HG03108 (cell line): ENCODE measurements around the gene RMDN2.

Source experiments
- ATAC-seq: cut with Tn5 transposase; IDR thresholded peaks from one replicate; pipeline ENCODE4 v1.9.1; 2021; ENCODE audit warnings: moderate library complexity; ENCODE audit not compliant: unreplicated experiment

Gene RMDN2

DNA sequence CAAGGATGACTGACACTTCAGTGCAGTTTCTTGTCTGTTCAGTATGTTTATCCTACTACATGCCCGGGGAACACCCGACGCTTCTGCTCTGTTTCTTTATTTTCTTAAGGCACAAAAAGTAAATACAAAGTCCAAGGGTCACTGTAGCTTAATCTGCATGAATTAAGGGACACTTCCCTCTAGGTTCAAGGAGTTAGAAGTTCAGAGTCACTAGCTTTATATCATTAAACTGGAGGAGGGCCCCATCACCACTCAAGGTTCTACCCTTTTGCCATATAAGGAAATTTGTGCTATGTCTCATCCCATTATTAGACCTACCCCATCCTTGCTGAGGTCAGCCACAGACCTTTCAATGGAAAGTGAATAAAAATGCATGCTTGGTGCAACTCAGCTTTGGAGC, 27.6 kb upstream of the RMDN2 start:
- no peak for ATAC-seq

DNA sequence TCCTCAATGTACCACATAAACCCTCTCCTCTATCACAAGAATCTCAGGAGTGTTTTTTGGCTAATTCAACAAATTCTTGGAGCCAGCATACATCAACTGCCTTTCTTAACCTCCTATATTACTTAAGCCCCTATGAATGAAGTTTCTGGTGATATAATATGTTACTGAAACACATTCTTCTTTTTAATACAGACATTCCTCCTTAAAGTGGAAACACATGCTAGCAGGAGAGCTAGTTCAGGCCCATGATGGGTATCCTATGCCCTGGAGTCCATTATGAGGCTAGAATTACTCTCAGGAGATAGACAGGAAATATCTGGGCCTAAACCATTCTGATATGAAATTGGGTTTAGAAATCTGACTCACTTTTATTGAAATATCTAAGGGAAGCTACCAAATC, 26.6 kb upstream of the RMDN2 start:
- ATAC-seq, result no peak

DNA sequence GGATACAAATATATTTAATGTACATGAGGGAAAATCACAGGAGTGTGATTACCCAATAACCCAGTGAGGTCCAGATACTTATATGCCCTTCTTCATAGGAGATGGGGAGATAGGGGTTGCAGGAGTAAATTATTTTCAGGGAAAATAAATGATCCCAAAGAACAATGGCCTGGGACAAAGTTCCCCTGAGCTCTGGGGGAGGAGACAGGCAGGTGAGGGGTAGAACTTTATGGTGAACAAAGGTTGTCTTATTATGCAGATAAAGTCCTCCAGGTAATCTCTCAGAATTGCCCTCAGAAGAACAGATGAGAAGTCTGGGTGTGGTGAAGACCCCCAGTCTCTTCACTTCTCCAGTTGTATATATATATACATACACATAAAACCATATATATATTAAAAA, 22.1 kb upstream of the RMDN2 start:
- no peak for ATAC-seq

DNA sequence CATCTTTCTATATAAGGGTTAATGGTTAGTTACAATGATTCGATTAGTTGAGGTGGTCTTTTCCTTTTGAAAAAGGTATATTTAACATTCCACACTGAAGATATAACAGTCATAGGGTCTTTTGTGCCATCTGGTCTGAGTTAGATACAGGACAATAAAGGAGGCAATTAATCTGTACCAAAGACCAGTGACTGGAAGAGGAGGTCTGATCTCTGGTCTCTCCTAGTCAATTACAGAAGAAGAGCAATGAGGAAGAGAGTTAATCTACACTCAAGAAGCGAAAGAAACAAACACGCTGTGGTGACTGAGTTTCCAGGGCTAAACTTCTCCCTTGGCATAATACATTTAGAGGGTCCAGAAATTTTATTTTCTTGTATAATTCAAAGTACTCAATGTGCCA, 20.7 kb upstream of the RMDN2 start:
- ATAC-seq, result no peak

DNA sequence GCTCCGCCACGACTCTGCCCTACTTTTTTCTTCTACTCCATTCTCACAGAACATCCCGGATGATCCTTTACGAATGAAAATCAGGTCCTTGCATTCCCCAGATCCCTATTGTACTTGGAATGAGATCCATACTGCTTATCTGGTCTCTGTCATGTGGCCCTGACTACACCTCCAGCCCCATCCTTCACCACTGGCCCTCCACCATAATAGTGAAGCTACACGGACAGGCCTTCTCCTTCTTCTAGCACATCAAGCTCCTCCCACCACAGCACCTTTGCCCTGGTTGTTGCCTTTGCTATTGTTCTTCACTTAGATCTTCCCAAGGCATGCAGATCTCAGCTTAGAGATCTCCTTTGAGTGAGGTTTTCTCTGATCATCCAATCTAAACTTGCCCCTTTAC, 20.1 kb upstream of the RMDN2 start:
- no peak for ATAC-seq

DNA sequence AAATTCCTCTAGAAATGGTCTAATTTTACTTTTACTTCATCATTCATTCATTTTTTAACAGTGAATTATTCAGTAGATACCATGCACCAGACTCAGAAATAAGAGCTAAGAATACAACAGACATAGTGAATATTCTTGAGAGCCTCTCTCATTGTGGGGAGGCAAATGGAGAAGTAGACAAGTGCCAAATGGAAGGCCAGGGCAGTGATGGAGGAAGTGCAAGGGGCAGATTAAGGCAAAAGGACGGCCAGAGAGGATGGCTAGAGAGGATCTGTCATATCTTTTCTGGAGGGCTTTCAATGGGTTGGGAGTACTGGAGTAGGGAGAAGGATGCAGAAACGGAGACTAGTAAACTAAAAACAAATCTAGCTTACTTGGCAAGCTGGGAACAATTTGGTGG, 19.0 kb upstream of the RMDN2 start:
- ATAC-seq, result no peak

DNA sequence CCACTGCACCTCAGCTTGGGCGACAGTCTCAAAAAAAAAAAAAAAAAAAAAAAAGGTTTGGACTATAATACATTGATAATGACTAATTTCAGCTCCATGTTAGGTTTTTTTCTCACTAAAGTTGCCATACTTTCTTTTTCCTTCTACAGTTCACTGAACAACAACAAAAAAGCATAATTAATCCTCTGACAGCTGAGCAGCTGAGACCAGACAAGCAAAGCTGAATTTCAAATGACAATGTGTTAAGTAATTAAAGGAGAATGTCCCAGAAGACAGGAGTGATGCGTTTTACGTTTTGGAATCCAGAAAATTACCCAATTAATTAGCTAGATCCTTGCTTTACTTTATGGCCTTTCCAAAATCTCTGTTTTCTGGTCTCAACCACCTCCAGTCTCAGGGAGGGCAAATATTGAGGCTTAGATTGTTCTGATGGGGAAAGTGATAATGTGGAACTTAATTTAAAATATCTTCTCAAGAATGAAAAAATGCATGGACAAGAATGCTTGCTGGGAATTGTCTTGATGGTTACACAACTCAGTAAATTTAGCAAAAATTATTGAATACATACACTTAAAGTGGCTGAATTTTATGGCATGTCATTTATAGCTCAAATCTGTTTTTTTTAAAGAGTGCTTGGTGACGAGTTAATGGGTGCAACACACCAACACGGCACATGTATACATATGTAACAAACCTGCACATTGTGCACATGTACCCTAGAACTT, 17.4 kb upstream of the RMDN2 start:
- ATAC-seq, result no peak

DNA sequence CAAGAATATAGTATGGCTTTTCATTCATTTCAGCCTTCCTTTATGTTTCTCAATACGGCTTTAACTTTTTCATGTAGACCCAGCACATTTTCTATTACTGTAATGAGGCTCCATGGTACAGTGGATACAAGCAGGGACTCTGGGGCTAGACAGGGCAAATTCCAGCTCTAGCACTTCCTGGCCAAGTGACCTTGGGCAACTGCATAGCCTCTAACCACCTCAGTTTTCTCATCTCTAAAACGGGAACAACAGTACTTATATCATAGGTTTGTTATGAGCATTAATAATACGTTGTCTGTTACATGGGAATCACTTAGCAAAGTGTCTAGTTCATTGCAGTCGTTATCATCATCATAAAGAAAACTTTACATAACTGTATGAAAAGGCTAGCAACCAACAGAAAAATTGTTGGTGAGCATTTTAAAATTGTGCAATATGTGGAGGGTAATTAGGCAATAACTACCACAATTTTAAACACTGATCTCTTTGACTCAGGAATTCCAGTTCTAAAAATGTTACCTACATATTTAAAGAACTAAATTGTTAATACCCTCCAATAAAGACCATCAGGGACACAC, 13.7 kb upstream of the RMDN2 start:
- no peak for ATAC-seq

DNA sequence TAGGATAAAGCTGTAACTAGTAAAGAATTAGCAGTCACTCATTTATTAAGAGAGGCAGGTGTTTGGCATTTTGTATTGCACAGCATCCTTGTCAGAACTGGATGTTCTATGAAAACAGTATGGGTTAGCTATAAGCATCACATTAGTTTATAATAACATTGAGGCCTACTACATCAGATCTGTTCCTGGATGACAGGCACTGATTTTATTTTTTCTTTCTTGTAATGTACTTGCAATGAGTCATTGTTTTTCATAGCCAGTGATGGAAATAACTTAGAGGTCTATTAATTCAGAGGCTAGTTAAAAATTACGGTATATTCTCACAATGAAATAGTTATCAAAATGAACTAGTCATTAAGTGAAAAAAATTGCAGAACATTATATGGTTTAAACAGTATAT, 13.0 kb upstream of the RMDN2 start:
- ATAC-seq, result no peak

DNA sequence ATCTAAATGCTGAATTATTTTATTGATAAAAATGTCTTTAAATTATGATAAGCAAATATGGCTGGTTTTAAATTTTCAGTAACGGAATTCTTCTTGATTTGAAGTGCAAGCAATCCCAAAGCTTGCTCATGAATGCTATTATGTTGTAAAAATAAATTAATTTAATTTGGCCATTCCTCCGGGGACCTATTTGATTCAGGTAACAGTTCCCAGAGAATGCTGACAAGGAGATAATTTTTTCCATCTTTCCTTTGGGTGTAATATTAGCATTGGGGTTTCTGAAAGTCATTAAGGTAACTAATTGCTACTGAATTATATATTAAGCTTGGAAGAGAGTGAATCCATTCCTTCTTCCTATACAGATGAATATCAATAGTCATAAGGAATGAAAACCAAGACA, 12.5 kb upstream of the RMDN2 start:
- no peak for ATAC-seq

DNA sequence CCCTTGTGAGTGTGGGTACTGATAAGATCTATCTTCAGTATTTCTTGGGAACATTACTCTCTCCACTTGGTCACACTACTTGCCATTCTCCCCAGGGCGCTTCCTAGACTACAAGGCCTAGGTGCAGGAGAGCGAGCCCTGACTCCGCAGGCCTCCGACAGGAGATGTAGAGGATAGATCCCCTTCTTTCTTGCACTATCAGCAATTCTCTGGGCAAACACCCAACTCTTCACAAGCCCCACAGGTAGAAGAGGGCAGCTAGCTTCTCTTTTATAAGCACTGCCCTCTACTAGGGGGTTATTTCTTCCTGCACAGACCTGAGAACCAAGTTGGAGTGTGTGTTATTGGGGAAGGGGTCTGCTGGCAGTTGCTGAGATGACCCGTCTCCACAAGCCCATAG, 10.7 kb upstream of the RMDN2 start:
- no peak for ATAC-seq

DNA sequence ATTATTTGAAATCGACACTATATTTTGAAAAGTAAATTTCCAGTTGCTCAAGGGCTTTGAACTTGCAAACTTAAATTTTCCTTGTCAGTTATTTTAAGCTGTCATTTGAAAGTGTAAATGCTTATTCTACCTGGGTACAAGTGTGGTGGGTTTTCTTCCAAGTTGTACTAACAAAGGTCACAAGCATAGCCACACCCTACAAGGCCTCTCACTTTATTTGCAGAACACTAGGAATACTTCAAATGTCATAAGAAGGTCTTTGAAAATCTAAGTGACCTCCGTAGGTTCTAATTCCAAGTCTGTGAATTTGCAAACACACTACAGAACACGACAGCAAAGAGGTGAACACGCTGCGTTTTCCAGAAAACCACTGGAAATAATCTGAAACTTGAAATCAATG, 9.3 kb upstream of the RMDN2 start:
- ATAC-seq, result no peak

DNA sequence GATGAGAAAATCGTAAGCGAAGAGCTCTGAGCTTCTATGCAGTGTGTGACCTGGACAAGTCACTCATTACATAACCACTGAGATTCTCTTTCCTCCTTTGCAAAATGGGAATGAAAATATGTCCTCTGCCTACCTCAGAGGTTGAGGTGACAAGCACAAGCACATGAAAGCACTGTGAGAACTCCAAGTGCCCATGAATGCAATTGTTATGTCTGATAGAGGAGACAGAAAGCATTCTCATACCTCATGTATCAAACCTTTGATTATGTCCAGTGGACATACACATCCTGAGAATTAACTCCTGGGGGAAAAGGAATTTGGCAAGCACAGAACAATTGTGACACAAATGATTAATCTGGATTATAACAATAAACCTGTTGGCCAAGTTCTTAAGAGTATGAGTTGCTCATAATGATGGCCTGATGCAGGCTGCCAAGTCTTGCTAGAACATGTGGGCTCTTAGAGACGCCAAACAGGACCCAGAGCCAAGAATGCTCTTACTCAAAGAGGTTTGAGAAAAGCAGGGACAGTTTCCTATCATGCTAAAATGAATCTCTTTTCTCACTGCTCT, 8.5 kb upstream of the RMDN2 start:
- ATAC-seq, result no peak

DNA sequence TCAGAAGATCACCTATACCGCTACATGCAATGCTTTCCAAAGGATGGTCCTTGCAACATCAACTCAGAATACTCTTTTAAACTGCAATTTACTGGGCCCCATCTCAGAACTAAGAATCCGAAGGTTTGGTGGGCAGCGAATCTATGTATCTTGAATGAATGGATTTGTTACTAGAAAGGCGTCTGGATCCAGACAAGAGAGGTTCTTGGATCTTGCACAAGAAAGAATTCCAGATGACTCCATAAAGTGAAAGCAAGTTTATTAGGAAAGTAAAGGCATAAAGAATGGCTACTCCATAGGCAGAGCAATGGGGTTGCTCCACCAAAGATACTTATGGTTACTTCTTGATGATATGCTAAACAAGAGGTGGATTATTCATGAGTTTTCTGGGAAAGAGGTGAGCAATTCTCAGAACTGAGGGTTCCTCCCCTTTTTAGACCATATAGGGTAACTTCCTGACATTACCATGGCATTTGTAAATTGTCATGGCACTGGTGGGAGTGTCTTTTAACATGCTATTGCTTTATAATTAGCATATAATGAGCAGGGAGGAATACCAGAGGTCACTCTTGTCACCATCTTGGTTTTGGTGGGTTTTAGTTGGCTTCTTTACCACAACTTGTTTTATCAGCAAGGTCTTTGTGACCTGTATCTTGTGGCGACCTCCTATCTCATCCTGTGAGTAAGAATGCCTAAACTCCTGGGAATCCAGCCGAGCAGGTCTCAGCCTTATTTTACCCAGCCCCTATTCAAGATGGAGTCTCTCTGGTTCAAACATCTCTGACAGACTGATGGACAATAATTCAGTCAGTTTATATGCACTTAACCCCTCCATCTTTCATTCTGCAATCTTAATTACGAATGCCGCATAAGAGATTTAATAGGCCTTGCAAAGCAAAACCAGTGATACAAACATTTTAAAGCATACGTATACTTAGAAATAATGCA, 7.5 kb upstream of the RMDN2 start:
- ATAC-seq, result no peak

DNA sequence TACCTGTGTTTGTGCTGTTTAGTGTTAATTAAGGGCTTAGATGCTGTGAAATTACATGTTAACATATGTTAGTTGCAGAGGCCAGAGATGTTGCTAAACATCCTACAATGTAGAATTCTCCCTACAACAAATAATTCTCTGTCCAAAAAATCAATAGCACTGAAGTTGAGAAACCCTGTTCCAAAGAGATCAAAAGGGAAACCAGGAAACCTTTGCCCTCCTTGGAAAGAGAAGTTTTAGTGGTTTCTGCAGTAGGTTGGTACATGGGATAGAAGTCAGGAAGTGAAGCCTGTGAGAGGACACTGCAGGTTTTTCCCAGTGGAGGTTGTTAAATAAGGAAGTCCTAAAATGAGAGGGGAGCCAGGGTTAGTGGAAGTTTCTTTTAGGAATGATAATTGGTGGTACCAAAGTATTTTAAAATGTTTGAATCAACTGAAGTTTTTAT, 6.3 kb upstream of the RMDN2 start:
- no peak for ATAC-seq

DNA sequence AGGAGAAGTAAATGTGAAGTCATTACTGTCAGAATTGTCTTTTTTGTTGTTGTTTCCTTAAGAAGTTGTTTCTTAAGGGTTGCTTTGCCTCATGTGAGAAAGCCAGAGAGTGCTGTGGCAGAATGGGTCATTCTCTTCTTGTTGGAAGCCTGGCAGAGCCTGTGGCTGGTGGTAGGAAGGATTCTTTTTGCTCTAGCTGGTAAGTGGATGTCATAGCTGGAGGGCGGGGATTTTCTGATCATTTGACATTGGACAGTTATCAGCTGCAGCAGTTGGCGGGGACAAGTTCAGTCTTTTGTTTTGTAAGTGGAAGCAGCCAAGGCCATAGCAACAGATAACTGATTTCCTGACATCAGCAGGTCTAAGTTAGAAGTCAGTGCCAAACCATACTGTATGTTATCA, 5.5 kb upstream of the RMDN2 start:
- no peak for ATAC-seq

DNA sequence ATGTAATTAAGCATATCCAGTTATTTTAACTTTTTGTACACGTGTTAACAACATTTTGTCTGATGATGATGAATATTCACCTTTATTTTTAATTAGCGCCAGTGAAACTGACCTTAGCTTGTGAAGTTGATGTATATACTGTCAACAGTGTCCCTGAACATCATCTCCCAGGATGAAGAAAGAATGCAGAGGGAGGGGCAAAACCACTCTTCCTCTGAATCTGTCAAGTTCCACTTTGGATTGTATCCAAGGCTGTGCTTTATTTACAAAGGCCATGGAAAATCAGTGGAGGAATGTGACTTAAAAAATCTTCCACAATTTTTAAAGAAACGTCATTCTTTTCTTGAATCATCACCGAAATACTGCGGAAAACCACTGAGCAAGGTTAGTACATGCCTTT, 4.5 kb upstream of the RMDN2 start:
- no peak for ATAC-seq

DNA sequence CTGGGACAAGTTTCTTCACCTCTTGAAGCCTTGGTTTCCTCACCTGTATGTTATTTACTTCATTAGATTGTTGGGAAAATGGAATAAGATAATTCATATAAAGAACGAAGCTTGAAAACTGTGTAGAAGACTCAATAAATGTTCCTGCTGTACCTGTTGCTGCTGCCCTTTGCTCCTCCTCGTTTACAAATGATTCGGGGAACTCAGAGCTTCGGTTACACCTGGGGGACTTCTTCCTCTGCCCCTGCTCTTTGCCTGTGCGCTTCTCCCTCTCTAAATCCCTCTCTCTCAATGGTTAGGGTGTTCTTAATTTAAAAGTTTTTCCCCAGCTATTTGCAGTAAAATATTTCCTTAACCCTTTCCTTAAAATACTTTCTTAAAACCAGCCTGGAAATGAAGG, 3.3 kb upstream of the RMDN2 start:
- ATAC-seq, result no peak

DNA sequence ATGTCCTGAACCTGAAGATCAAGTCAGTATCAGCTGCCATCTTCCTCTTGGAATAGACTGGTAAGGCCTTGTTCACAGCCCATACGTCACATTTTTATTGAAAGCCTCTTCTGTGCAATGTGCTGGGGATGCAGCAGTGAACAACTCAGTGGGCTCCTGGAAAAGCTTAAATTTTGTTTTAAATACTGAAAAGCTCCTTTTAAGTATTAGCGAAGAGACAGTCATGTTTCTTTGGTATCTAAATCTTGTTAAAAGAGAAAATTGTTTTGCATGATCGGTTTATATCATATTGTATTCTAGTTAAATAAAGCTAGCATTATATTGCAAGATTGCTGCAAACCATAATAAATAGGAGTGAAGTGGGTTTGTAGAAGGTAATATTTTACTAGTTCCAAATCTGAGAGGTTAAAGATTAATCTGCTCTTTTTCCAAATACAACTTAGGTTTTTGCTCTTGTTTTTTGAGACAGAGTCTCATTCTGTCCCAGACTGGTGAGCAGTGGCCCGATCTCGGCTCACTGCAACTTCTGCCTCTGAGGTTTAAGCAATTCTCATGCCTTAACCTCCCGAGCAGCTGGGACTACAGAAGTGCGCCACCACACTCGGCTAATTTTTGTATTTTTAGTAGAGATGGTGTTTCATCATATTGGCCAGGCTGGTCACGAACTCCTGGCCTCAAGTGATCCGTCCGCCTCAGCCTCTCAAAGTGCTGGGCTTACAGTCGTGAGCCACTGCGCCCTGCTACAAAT, 1.6 kb upstream of the RMDN2 start:
- ATAC-seq, result no peak

DNA sequence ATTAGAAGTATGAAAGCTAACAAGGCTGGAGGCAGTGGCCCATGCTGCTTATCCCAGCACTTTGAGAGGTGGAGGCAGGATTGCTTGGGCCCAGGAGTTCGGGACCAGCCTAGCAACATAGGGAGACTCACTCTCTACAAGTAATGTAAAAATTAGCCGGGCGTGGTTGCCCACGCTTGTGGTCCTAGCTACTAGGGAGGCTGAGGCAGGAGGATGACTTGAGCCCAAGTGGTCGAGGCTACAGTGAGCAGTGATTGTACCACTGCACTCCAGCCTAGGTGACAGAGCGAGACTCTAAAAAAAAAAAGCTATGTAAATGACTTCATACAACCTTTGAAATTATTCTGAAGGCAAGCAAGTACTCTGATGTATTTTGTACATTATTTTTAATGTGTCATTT, 1.5 kb downstream of the RMDN2 start:
- no peak for ATAC-seq

DNA sequence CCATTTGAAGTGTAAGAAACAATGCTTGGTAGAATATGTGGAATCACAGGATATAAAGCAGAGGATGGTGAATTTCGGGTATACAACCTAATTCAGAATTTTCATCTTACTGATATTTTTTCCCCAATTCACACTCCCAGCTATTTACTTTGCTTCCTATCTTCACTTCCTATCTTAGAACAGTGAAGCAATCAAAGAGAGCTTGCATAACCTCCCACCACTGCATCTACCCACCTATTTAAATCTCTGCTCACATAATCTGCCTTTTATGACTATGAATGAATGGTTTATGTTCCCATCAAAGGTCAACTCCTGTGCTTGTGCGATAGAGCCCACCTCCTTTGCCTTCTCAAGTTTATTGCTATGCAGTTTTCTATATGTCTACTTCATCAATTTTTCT, 3.3 kb downstream of the RMDN2 start:
- ATAC-seq, result no peak
